Measurements from ENCODE around the gene EIF6.

Gene EIF6

DNA sequence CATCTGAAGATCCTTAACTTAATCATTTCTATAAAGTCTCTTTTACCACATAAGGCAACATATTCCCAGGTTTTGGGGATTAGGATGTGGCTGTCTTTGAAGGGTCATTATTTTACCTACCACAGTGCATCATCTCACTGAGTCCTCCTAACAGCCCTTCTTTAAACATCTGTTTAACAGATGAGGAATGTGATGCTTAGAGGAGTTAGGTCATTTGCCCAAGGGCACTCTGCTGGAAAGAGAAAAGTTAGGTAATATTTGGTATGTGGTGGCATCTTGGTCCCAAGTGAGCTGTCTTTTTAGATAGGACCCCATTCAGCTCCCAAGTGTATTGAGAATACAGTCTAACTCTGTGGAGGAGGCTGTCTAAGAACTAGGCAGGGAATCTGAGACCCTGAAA, 47.1 kb downstream of the EIF6 start:
- Histone ChIP-seq H3K4me1 (ENCODE audit: insufficient read depth, low read length) (no peaks in the 10 kb centered on the region), H3K36me3 (ENCODE audit: insufficient read depth, low read depth, low read length) (no peaks in the 10 kb centered on the region), H3K9ac (ENCODE audit: low read depth, low read length) (no peak overlapping the region), H3K27me3 (ENCODE audit: insufficient read depth, low read length) (no peaks in the 10 kb centered on the region), H3K4me3 (ENCODE audit: low read length) (no peak overlapping the region), H3K9me3 (ENCODE audit: insufficient read depth, low read depth, low read length) (no peaks in the 10 kb centered on the region), H3K27ac (ENCODE audit: low read length) (no peak overlapping the region)

DNA sequence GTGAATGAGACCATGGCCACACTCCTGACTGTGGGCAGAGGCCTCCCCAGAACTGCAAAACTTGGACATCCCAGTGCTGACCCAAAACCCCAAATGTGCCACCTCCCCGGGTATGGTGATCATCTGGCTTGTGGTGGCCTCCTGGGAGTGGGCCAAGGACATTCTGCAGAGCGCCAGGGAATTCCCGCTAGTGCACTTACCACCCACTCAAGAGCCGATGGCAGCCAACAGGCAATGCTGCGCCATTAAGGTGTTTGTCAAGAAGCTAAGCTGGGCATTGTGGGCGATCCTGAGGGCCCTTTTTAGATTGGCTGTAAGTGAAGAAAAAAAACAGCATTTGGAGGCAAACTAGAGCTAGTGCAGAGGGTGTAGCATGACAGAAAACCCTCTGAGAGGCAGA, 48.7 kb downstream of the EIF6 start:
- Histone ChIP-seq H3K4me1 (ENCODE audit: insufficient read depth, low read length) (no peaks in the 10 kb centered on the region), H3K4me3 (ENCODE audit: low read length) (no peak overlapping the region), H3K9me3 (ENCODE audit: insufficient read depth, low read depth, low read length) (no peaks in the 10 kb centered on the region), H3K27ac (ENCODE audit: low read length) (no peak overlapping the region), H3K27me3 (ENCODE audit: insufficient read depth, low read length) (no peaks in the 10 kb centered on the region), H3K36me3 (ENCODE audit: insufficient read depth, low read depth, low read length) (no peaks in the 10 kb centered on the region), H3K9ac (ENCODE audit: low read depth, low read length) (no peak overlapping the region)

- H3K4me1 ChIP-seq (ENCODE audit: insufficient read depth, low read length), result peaks cover 2% of the 10 kb centered on the region; the same call in 1 of the 2 replicates
- no peaks in the 10 kb centered on the region for H3K9me3 ChIP-seq (ENCODE audit: insufficient read depth, low read depth, low read length)
- no peak overlapping the region for H3K9ac ChIP-seq (ENCODE audit: low read depth, low read length)
- peaks cover 15% of the 10 kb centered on the region for H3K27me3 ChIP-seq (ENCODE audit: insufficient read depth, low read length)
- no peak overlapping the region for H3K4me3 ChIP-seq (ENCODE audit: low read length)
- no peaks in the 10 kb centered on the region for H3K36me3 ChIP-seq (ENCODE audit: insufficient read depth, low read depth, low read length)
- H3K27ac ChIP-seq (ENCODE audit: low read length), result no peak overlapping the region
Observed at GRCh38 chr20:35232575-35232974, 52.0 kb downstream of the EIF6 start.
